Ovary (tissue), 3 donors: ENCODE results near the gene HPCA.

ENCODE experiments used
- POLR2A ChIP-seq: fragments of 450-650 bp; IDR thresholded peaks from one replicate; pipeline ENCODE4 v1.6.1; 2017; ENCODE audit warnings: antibody characterized with exemption, mild to moderate bottlenecking, moderate library complexity
- TF ChIP-seq, protein P1 (sequence below), 3 donors: fragments of 450-650 bp in 2 of 3; fragments of 200-600 bp in 1 of 3; IDR thresholded peaks; one replicate each; pipeline versions ENCODE4 v1.5.1 to v1.8.0; 2016 to 2022; ENCODE audit warnings: antibody characterized with exemption in 3 of 3, mild to moderate bottlenecking in 1 of 3
- donor health status: DM: no; HTN: no; CAD: no.

GRCh38 chr1:32894681-32895080 is 8.4 kb downstream of the HPCA start:
- no peak for TF ChIP-seq POLR2A
- TF ChIP-seq, protein P1, sequence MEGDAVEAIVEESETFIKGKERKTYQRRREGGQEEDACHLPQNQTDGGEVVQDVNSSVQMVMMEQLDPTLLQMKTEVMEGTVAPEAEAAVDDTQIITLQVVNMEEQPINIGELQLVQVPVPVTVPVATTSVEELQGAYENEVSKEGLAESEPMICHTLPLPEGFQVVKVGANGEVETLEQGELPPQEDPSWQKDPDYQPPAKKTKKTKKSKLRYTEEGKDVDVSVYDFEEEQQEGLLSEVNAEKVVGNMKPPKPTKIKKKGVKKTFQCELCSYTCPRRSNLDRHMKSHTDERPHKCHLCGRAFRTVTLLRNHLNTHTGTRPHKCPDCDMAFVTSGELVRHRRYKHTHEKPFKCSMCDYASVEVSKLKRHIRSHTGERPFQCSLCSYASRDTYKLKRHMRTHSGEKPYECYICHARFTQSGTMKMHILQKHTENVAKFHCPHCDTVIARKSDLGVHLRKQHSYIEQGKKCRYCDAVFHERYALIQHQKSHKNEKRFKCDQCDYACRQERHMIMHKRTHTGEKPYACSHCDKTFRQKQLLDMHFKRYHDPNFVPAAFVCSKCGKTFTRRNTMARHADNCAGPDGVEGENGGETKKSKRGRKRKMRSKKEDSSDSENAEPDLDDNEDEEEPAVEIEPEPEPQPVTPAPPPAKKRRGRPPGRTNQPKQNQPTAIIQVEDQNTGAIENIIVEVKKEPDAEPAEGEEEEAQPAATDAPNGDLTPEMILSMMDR (IDR thresholded peaks at IDR 0.05), result no peak
